22Rv1 (cell line): ENCODE data around the gene ZSCAN1.

Experiments used
- H3K27ac ChIP-seq: fragments of 450-650 bp; 2 replicates; pipeline ENCODE4 v1.5.1; 2017
- ZFX ChIP-seq: fragments of 450-650 bp; IDR thresholded peaks from 2 replicates; pipeline ENCODE4 v1.6.1; 2017; ENCODE audit warnings: antibody characterized with exemption, borderline replicate concordance
- TF ChIP-seq, protein P1 (sequence below): fragments of 450-650 bp; IDR thresholded peaks from 2 replicates; pipeline ENCODE4 v1.5.1; 2017; ENCODE audit warnings: mild to moderate bottlenecking

Gene ZSCAN1

GRCh38 chr19:58033741-58034476, at the start of gene ZSCAN1:
Gene ZSCAN1, plus strand, starts transcription at chr19:58034025. Its CDS starts 3,812 bp downstream, at chr19:58037837.
- peak within 1 kb of the TSS; percentile 68 for H3K27ac ChIP-seq
- TF ChIP-seq, protein P1, sequence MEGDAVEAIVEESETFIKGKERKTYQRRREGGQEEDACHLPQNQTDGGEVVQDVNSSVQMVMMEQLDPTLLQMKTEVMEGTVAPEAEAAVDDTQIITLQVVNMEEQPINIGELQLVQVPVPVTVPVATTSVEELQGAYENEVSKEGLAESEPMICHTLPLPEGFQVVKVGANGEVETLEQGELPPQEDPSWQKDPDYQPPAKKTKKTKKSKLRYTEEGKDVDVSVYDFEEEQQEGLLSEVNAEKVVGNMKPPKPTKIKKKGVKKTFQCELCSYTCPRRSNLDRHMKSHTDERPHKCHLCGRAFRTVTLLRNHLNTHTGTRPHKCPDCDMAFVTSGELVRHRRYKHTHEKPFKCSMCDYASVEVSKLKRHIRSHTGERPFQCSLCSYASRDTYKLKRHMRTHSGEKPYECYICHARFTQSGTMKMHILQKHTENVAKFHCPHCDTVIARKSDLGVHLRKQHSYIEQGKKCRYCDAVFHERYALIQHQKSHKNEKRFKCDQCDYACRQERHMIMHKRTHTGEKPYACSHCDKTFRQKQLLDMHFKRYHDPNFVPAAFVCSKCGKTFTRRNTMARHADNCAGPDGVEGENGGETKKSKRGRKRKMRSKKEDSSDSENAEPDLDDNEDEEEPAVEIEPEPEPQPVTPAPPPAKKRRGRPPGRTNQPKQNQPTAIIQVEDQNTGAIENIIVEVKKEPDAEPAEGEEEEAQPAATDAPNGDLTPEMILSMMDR: no peak
- TF ChIP-seq ZFX: no peak

- TF ChIP-seq ZFX: no peak
- TF ChIP-seq, protein P1: no peak
- H3K27ac ChIP-seq: no peak overlapping the region
Measured at GRCh38 chr19:57992841-57993240, 41.0 kb upstream of the ZSCAN1 start.

DNA sequence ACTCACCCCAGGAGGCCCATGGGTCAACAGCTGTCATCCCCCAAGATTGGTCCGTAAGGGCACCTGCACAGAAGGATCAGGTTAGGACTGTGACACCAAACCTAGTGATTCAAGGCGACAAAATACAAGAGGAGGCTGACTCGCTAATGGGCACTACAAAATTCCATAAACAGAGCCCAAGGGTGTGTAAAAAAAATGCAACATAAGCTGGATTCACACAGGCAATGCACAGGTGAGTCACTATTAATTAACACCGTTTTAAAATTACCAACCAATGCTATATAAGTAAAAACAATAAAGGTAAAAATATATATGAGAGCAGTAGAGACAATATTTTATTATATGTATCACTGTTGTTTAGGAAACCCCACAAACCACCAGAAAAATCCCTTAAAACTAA, 33.1 kb upstream of the ZSCAN1 start:
- TF ChIP-seq, protein P1: no peak
- no peak for TF ChIP-seq ZFX

GRCh38 chr19:58001895-58002369, 31.9 kb upstream of the ZSCAN1 start:
- TF ChIP-seq, protein P1: no peak
- no peak for TF ChIP-seq ZFX
- peak overlapping the region; percentile 74 for H3K27ac ChIP-seq

More for the DNA sequence above, 33.1 kb upstream of the ZSCAN1 start:
- no peak overlapping the region for H3K27ac ChIP-seq

GRCh38 chr19:58002384-58003173, 31.2 kb upstream of the ZSCAN1 start, which contains the start of gene ZNF606:
Gene ZNF606, minus strand, starts transcription at chr19:58002820. Its CDS starts 1,501 bp downstream, at chr19:58001319.
- 0 out of 2 replicates have a peak, but pooled peaks have one; percentile 65 for TF ChIP-seq ZFX
- TF ChIP-seq, protein P1: no peak
- H3K27ac ChIP-seq: peak within 1 kb of the TSS; percentile 74

- no peak for TF ChIP-seq ZFX
- TF ChIP-seq, protein P1: no peak
- H3K27ac ChIP-seq: peak overlapping the region; percentile 74
Measured at GRCh38 chr19:58003174-58003828, 30.5 kb upstream of the ZSCAN1 start.
